PC-3 (cell line): Measurements from ENCODE around the gene CUL4A. TPM values are rescaled to one million over a fixed set of nuclear protein-coding genes. Genes with fewer than 3 reads are reported as not detected.
A peak's percentile ranks its signal among the peaks of the same experiment; 100 is the strongest.

Experiments used
- ATAC-seq: fragments of 200-7000 bp; cut with Tn5 transposase; 2 replicates; pipeline ENCODE4 v1.9.1; 2020; ENCODE audit warnings: mild to moderate bottlenecking, moderate library complexity
- BruUV-seq: library from RNA; stranded (reverse); fragments of 400-500 nt; replicated peaks from 2 replicates; lab custom pipeline; 2021; lab: Mats Ljungman, UMichigan
- CTCF ChIA-PET: fragments of 300-600 bp; sonication (Branson Sonifier 250); formaldehyde crosslinking; loops from one replicate; lab custom pipeline; 2022; ENCODE audit warnings: antibody characterized with exemption; lab: Charles Lee
- POLR2A ChIA-PET: fragments of 300-600 bp; sonication (Branson Sonifier 250); formaldehyde crosslinking; loops from one replicate; lab custom pipeline; 2022; ENCODE audit warnings: antibody characterized with exemption; ENCODE audit not compliant: unreplicated experiment; lab: Charles Lee
- DNase-seq: peaks from one replicate; pipeline ENCODE4 v3.0.0-alpha.2; 2015
- H2AFZ ChIP-seq: fragments of 300-600 bp; sonication (generic); 2 replicates; pipeline ENCODE4 v1.6.0; 2016; ENCODE audit warnings: antibody characterized with exemption, low read length
- H3F3A ChIP-seq: fragments of 300-600 bp; sonication (generic); one replicate; pipeline ENCODE4 v1.6.0; 2017; ENCODE audit warnings: antibody characterized with exemption, low read length, control low read depth, mild to moderate bottlenecking; ENCODE audit not compliant: unreplicated experiment
- H3K27ac ChIP-seq: fragments of 300-600 bp; sonication (generic); 2 replicates; pipeline ENCODE4 v1.5.1; 2016; ENCODE audit warnings: mild to moderate bottlenecking, low read length
- H3K27me3 ChIP-seq: fragments of 300-600 bp; sonication (generic); 2 replicates; pipeline ENCODE4 v1.6.1; 2016; ENCODE audit warnings: low read length, mixed read lengths
- H3K36me3 ChIP-seq: fragments of 300-600 bp; sonication (generic); 2 replicates; pipeline ENCODE4 v1.6.1; 2016; ENCODE audit warnings: low read depth, mixed run types, low read length, mixed read lengths
- H3K4me1 ChIP-seq: fragments of 300-600 bp; sonication (generic); 2 replicates; pipeline ENCODE4 v1.5.1; 2016; ENCODE audit warnings: low read length; ENCODE audit not compliant: insufficient read depth
- H3K4me2 ChIP-seq: fragments of 300-600 bp; sonication (generic); 2 replicates; pipeline ENCODE4 v1.6.0; 2016; ENCODE audit warnings: low read length
- H3K4me3 ChIP-seq: fragments of 300-600 bp; sonication (generic); 2 replicates; pipeline ENCODE4 v1.5.1; 2016; ENCODE audit warnings: mild to moderate bottlenecking, low read length, mixed read lengths
- H3K79me2 ChIP-seq: fragments of 300-600 bp; sonication (generic); 2 replicates; pipeline ENCODE4 v1.6.1; 2017; ENCODE audit warnings: low read length, mixed read lengths
- H3K9ac ChIP-seq: fragments of 300-600 bp; sonication (generic); 2 replicates; pipeline ENCODE4 v1.6.0; 2016; ENCODE audit warnings: mild to moderate bottlenecking, low read length
- H3K9me2 ChIP-seq: fragments of 300-600 bp; sonication (generic); replicated peaks from 2 replicates; pipeline ENCODE4 v1.6.1; 2016; ENCODE audit warnings: mixed run types, low read length, mixed read lengths
- H3K9me3 ChIP-seq: fragments of 300-600 bp; sonication (generic); 2 replicates; pipeline ENCODE4 v1.6.1; 2016; ENCODE audit warnings: low read length, mixed read lengths
- H4K20me1 ChIP-seq: fragments of 300-600 bp; sonication (generic); 2 replicates; pipeline ENCODE4 v1.6.1; 2016; ENCODE audit warnings: low read length, mixed read lengths
- CTCF ChIP-seq: fragments of 300-600 bp; sonication (generic); conservative IDR thresholded peaks from 2 replicates; pipeline ENCODE4 v1.5.1; 2017; ENCODE audit warnings: antibody characterized with exemption, low read depth, mild to moderate bottlenecking, low read length
- EZH2 ChIP-seq: fragments of 300-600 bp; sonication (generic); IDR thresholded peaks from one replicate; pipeline ENCODE4 v1.6.1; 2017; ENCODE audit warnings: antibody characterized with exemption, mild to moderate bottlenecking, low read length; ENCODE audit not compliant: unreplicated experiment
- EZH2phosphoT487 ChIP-seq: fragments of 300-600 bp; sonication (generic); IDR thresholded peaks from 2 replicates; pipeline ENCODE4 v1.6.1; 2018; ENCODE audit warnings: mild to moderate bottlenecking, antibody characterized with exemption, low read length, borderline replicate concordance
- intact Hi-C: fragments of 100-400 bp; cut with micrococcal nuclease; formaldehyde crosslinking; loops from 2 replicates; pipeline ENCODE4 v1.9.0; 2023
- total RNA-seq: library from RNA; depleted of rRNA; stranded (reverse); fragments of >200 nt; gene quantifications from 2 replicates; pipeline ENCODE4 v1.2.3, GENCODE V29; 2014

Gene CUL4A
- total RNA-seq, 1 experiment from 2014 or later, result 82.4 TPM

- POLR2A ChIA-PET, result interaction anchor here (0.6 kb wide), 1 partner anchor 28 kb away, joined by 3 read pairs; no protein-coding TSS in a partner anchor
- BruUV-seq, result no TSS peak
These were observed 30.6 kb upstream of the CUL4A start for GRCh38 chr13:113178896-113179167.

GRCh38 chr13:113179374-113180230, 29.8 kb upstream of the CUL4A start:
- no peak overlapping the region for H2AFZ ChIP-seq
- no peaks in the 10 kb centered on the region for H3K9me3 ChIP-seq
- TF ChIP-seq EZH2 (no peak), CTCF (no peak), EZH2phosphoT487 (no peak)
- H3K4me1 ChIP-seq, result peaks cover 18% of the 10 kb centered on the region
- ATAC-seq (no peak), DNase-seq (no peak)
- H3K27ac ChIP-seq, result no peak overlapping the region
- no peaks in the 10 kb centered on the region for H3K27me3 ChIP-seq
- ChIA-PET CTCF (interaction anchor here (0.6 kb wide), 1 partner anchor 120 kb away, joined by 4 read pairs; no protein-coding TSS in a partner anchor), POLR2A (no interaction called here)
- H3F3A ChIP-seq, result no peaks in the 10 kb centered on the region
- no peak overlapping the region for H3K9ac ChIP-seq
- H3K9me2 ChIP-seq, result no peaks in the 10 kb centered on the region
- no peaks in the 10 kb centered on the region for H4K20me1 ChIP-seq
- BruUV-seq, result no TSS peak
- H3K36me3 ChIP-seq, result peaks cover 25% of the 10 kb centered on the region; the same call in 1 of the 2 replicates
- H3K4me2 ChIP-seq, result no peak overlapping the region
- intact Hi-C loops, result no loop called here
- H3K4me3 ChIP-seq, result no peak overlapping the region
- H3K79me2 ChIP-seq, result no peaks in the 10 kb centered on the region

More at GRCh38 chr13:113178896-113179167, 30.6 kb upstream of the CUL4A start:
- Histone ChIP-seq H3K4me3 (no peak overlapping the region), H3K9me3 (no peaks in the 10 kb centered on the region), H3K36me3 (peaks cover 25% of the 10 kb centered on the region; the same call in 1 of the 2 replicates), H3K79me2 (no peaks in the 10 kb centered on the region), H3F3A (no peaks in the 10 kb centered on the region), H3K9ac (no peak overlapping the region), H4K20me1 (no peaks in the 10 kb centered on the region), H3K27ac (peak overlapping the region; percentile 30; the same call in 1 of the 2 replicates), H3K9me2 (no peaks in the 10 kb centered on the region), H3K4me1 (peaks cover 18% of the 10 kb centered on the region), H3K27me3 (no peaks in the 10 kb centered on the region), H3K4me2 (peak overlapping the region; percentile 57; the same call in 1 of the 2 replicates), H2AFZ (no peak overlapping the region)
- TF ChIP-seq CTCF, result no peak
- TF ChIP-seq EZH2, result no peak
- no peak for TF ChIP-seq EZH2phosphoT487
- intact Hi-C loops, result no loop called here
- DNase-seq, result no peak
- ATAC-seq, result no peak
- CTCF ChIA-PET, result no interaction called here

GRCh38 chr13:113182046-113182445, 27.4 kb upstream of the CUL4A start:
- H3K4me3 ChIP-seq, result no peak overlapping the region
- no peak overlapping the region for H2AFZ ChIP-seq
- DNase-seq (no peak), ATAC-seq (no peak)
- H3K4me2 ChIP-seq, result no peak overlapping the region
- H3K79me2 ChIP-seq, result peaks cover 20% of the 10 kb centered on the region
- no peaks in the 10 kb centered on the region for H3K9me2 ChIP-seq
- H3K27me3 ChIP-seq, result no peaks in the 10 kb centered on the region
- ChIA-PET CTCF (no interaction called here), POLR2A (interaction anchor here (0.7 kb wide), 1 partner anchor 1041 kb away, joined by 3 read pairs; no protein-coding TSS in a partner anchor)
- TF ChIP-seq EZH2phosphoT487 (no peak), CTCF (no peak), EZH2 (no peak)
- intact Hi-C loops, result no loop called here
- BruUV-seq, result no TSS peak
- H3K27ac ChIP-seq, result no peak overlapping the region
- H3K36me3 ChIP-seq, result peaks cover 38% of the 10 kb centered on the region; the same call in 1 of the 2 replicates
- H4K20me1 ChIP-seq, result no peaks in the 10 kb centered on the region
- peaks cover 26% of the 10 kb centered on the region for H3K4me1 ChIP-seq
- no peaks in the 10 kb centered on the region for H3K9me3 ChIP-seq
- no peaks in the 10 kb centered on the region for H3F3A ChIP-seq
- no peak overlapping the region for H3K9ac ChIP-seq
